Activated effector memory CD4-positive, alpha-beta T cell treated with anti-CD3 and anti-CD28 coated beads, Interleukin-2, amount 50 U/mL, for 16 hours (primary cell): Measurements from ENCODE around the gene PIGH.
A peak's percentile ranks its signal among the peaks of the same experiment; 100 is the strongest.
"Not testable (repeated sequence)": the region's sequence is repeated elsewhere in the genome, so short reads cannot be mapped to it uniquely, and the experiment has no call there.

ENCODE experiments used
- DNase-seq: peaks from one replicate; pipeline ENCODE4 v3.0.0-alpha.2; 2020

PIGH gene

GRCh38 chr14:67599698-67600561, at the start of gene PIGH:
Gene PIGH (minus strand): TSS chr14:67600268. CDS start chr14:67600203, 65 bp downstream.
- DNase-seq, result peak; percentile 98

DNA sequence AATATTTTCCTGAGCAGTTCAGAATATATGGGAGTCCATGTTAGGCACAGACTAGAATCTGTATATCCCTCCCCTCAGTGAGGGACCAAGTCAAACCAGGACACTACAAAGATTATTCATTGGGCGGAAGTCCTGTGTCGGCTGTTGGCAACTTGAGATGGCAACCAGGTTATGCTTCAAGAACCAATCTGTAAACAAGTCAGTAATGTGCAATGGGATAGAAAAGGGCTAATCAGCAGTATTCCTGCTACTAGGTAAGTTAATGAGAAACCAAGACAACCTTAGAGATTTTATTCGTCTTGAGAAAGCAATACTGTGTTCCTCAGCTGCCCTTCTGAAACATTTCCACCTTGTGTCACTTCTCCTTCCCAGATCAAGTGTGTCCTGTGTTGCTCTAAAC, 46.1 kb upstream of the PIGH start:
- DNase-seq, result no peak

DNA sequence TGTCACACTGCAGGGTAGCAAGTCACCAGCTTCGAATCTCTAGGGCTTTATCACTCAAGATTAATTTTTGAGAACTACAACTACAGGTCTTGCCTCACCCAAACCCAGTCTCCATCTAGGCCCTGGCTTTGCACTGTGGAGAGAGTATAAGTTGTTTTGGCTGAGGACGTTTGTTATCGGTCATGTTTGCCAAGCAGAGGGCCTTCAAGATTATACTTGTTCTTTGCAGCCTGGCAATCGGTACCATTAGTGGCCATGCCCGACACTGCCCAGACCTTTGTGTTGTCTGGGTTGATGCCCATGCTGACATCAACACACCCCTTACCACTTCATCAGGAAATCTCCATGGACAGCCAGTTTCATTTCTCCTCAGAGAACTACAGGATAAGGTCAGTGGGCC, 45.3 kb upstream of the PIGH start:
- DNase-seq, result no peak

- DNase-seq, result no peak
Measured at GRCh38 chr14:67644428-67644827, 44.4 kb upstream of the PIGH start.

GRCh38 chr14:67643713-67644112, 43.6 kb upstream of the PIGH start:
- DNase-seq, result no peak

DNA sequence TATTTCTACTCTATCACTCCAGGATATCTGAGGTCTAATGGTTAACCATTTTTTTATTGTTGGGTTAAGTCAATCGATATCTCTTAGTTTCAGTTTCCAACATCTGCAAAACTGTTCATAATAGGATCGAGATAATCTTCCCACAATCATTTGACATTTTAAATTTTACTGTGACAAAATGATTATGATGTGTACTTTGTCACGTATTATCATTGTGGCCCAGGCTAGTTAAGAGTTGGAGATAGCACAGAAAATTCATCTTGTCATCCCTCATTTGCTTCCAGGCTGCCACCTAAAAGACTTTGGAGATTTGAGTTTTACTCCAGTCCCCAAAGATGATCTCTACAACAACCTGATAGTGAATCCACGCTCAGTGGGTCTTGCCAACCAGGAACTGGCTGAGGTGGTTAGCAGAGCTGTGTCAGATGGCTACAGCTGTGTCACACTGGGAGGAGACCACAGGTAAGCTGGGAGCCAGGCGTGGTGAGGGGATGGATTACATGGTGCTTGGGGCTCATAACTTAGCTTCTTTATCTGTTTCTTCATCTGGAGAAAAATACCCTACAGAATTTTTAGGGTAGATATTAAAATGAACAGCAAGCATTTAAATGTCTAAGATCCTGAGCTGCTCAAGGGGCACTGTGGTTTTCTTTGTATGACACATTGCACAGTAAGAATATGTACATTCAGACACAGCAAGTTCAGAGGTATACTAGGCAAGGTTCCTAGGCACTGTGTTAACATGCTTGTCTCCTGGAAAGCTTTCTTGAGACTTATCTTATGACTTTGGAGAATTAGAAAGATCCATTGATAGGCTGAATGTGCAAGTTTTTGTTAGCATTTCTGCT, 42.1 kb upstream of the PIGH start:
- no peak for DNase-seq

DNA sequence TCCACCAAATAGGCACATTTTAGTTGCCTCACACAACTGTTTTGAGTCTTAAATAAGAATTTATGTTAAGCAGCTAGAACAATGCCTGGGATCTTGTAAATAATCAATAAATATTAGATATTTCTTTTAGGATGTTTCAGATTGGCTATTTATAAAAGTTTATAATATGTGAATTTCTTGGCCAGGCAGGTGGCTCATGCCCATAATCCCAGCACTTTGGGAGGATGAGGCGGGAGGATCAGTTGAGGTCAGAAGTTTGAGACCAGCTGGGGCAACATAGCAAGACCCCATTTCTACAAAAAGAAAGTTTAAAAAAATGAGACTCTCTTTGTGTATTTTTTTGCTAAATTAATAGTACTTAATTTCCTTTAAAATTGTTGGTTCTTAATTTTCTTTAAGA, 41.4 kb upstream of the PIGH start:
- DNase-seq, result no peak

- no peak for DNase-seq
Measured at GRCh38 chr14:67638642-67639041, 38.6 kb upstream of the PIGH start.

- DNase-seq, result no peak
Measured at GRCh38 chr14:67636361-67636919, 36.4 kb upstream of the PIGH start.

GRCh38 chr14:67633451-67634147, 33.5 kb upstream of the PIGH start:
- no peak for DNase-seq

DNA sequence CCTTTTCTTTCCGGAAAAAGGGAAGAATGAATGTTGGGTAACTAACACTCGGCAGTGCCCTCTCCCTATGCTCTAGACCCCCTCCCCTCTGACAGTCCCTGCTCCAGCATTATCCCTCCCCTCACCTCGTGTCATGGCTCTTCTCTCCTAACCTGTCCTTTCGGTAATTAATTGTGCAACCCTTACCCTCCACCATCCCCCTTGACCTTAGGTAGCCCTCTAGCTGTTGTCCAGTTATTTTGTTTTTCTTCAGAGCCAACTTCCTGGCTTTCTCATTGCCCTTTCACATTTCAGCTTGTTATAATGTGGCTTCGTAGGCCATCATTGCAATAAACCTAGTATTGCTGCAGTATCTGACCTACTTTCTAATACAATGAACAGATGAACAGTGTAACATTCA, 30.9 kb upstream of the PIGH start:
- no peak for DNase-seq

DNA sequence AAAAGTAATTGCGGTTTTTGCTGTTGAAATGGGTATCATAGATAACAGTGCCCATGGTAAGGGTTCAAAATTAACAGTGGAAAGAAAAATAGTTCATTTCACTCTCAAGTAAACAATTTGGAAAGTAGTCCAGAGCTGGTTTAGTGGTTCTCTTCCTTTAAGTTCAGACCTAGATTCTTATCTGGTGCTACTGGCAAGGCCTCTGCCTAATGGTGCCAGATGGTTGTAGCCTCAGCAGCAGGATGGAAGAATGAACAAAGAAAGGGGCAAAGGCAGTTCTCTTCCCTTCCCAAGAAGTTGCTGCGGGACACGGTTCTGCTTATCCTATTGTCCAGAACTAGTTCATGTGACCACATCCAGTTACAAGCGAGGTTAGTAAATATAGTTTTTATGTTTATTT, 30.1 kb upstream of the PIGH start:
- DNase-seq, result no peak

DNA sequence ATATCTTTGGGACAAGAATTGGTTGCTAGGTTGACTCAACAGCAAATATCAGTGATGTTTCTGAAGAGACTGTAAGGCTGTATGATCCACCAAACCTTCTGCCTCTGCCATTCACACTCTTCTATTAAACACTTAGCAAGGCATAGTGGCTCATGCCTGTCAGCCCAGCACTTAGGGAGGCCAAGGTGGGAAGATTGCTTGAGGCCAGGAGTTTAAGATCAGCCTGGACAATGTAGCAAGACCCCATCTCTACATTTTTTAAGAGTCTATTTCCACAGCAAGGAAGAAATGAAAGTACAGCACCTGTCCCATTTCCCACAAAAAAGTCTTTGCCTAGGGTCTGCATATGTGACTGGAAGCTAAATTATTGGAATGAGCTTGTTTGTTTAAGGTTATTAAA, 27.5 kb upstream of the PIGH start:
- DNase-seq, result no peak

DNA sequence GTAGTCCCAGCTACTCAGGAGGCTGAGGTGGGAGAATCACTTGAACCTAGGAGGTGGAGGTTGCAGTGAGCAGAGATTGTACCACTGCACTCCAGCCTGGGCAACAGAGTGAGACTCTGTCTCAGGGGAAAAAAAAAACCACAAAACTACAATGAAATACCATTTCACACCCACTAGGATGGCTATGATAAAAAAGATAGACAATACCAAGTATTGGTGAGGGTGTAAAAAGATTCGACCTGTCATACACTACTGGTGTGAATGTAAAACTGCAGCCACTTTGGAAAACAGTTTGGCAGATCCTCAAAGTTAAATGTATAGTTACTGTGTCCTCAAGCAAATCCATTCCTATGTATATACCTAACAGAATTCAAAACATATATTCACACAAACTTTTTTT, 26.1 kb upstream of the PIGH start:
- not testable (repeated sequence) for DNase-seq

- no peak for DNase-seq
Measured at GRCh38 chr14:67623114-67623513, 23.0 kb upstream of the PIGH start.

- no peak for DNase-seq
Measured at GRCh38 chr14:67622675-67623074, 22.6 kb upstream of the PIGH start.

DNA sequence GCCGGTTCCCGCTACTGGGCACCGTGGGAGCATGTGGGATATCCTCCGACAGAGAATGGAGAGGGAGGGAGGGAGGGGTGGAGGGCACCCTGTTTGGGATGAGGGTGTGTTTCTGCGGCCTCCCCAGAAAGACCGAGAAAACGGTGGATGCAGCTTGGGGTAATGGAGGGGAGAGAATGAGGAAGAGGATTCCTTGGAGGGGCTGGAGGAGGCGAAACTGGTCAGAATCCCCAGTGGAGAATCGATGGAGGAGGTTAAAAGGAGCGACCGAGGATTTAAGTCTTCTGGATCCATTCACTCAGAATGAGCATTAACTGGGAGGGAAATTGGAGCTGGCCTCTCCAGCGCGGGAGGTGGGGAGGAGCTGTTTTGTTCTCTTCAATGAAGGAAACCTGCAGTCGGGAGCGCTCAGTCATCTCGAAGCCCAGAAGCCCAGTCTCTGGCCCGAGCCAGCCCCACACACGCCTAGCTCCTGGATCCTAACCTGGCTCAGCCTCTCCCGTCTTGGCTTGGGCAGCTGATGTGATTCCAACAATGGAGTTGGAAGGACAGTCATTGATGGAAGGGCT, 20.2 kb upstream of the PIGH start:
- no peak for DNase-seq

GRCh38 chr14:67619446-67620216, 19.6 kb upstream of the PIGH start, which contains the start of gene ARG2:
Gene ARG2 (plus strand): TSS chr14:67619920. CDS start chr14:67619978, 58 bp downstream.
- peak; percentile 98 for DNase-seq

- peak; percentile 63 for DNase-seq
Measured at GRCh38 chr14:67618617-67619063, 18.6 kb upstream of the PIGH start.

DNA sequence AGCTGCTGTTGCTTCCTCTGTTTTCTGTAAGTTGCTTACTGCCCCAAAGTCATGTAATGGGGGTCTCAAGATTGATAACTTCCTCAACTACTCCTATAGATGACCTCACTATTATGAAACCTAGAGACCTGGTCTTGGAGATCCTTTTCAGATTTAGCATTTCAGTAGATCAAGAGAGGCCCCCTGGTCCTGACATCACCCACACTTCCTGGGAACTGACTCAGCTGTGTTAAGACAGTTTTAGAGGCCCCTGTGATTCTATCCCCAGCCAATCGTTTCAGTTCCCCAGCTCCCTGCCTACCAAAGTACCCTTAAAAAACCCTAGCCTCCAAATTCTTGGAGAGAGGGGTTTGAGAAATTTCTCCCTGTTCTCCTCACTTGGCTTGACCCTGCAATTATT, 10.4 kb upstream of the PIGH start:
- no peak for DNase-seq

- DNase-seq, result no peak
Measured at GRCh38 chr14:67609642-67610310, 9.7 kb upstream of the PIGH start.
